Measurements from ENCODE around the gene GLS.

Gene GLS

DNA sequence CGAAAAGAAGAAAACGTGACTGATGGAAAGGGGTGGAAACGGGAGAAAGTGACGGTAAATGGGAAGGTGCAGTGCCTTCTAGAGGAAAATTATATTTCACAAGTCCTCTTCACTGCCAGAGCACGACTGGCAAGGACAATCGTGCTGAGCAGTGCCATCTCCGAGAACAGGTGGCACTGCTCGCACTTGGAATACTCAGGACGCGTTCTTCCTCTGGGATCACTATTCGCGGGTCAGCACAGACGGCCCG is 133.0 kb downstream of the GLS start:
- no peak for DNase-seq (ENCODE audit: low read depth in 2 of 2)

DNA sequence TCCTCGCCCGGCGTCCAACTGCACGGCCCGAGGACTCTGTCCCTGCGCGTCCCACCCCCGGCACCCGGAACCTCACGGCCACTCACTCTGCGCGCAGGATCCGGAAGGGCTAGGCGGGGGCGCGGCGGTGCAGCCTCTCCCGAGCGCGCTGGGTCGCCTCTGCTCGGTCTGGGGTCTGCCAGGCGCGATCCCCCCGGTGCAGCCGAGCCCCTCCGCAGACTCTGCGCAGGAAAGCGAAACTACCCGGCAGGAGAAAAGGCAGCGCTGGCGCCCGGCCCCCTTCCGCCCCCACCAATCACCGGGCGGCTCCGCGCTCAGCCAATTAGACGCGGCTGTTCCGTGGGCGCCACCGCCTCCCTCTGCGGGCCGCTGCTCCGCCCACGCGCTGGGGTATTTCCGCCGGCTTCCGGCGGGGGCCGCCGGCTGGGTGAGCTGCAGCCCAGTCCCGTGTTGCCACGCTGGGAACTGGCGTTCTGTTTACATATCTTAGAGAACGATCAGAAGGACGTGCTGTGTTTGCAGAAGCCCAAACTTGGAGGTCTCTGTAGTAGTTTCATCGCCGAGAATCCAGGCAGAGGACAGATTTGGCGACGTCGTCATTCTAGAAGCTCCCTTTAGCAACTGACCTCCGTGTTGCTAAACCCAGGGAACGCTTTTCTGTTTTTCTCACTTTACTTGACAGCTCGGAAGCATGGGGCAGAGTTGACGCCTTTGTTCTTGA is 133.5 kb downstream of the GLS start, which contains the start of gene STAT1:
Gene STAT1 (minus strand): TSS at position 240 of the 721 bp plus-strand sequence. CDS start 4,168 bp downstream, outside the sequence.
- DNase-seq (ENCODE audit: low read depth in 2 of 2): peak; percentile 97 to 98

DNA sequence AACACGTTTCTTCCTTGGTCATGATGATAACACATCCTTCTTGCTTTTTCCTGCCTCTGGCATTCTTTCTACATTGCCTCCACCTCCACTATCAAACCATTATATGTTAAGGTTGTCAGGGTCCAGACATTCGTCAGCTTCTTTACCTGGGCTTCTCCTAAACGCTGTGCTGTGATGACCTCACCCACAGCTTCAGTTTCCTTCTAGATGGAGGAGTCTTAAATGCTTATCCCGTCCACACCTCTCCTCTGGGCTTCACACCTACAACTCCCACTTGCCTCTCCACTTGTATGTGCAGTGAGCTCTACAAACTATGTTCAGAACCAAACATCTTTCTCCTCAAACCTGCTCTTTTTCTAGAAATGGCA is 134.0 kb downstream of the GLS start:
- no peak for DNase-seq (ENCODE audit: low read depth in 2 of 2)

Data from stimulated activated CD4-positive, alpha-beta T cell treated with anti-CD3 and anti-CD28 coated beads, Interleukin-1b, Interleukin-23, amount 100 ng/mL, for 4 hours (primary cell).